Thoracic aorta (tissue), 2 donors: ENCODE results near the gene FRMPD4. TPM values are rescaled to one million over a fixed set of nuclear protein-coding genes. Genes with fewer than 3 reads are reported as not detected.

Experiments used
- ATAC-seq: fragments of 150-250 bp; one replicate; pipeline ENCODE4 v1.8.0; 2017; ENCODE audit warnings: low read depth; ENCODE audit not compliant: insufficient number of reproducible peaks, low FRiP score
- DNase-seq: peaks from one replicate; pipeline ENCODE4 v3.0.0-alpha.2; 2020; ENCODE audit warnings: low spot score
- H3K27ac ChIP-seq, 2 donors: fragments of 200-600 bp; sonication (generic); 1 replicate in 1 of 2; 2 replicates in 1 of 2; pipeline ENCODE4 v1.5.1; 2016; ENCODE audit warnings: mild to moderate bottlenecking in 2 of 2, moderate library complexity in 2 of 2
- H3K27me3 ChIP-seq: fragments of 200-600 bp; sonication (generic); replicated peaks from 2 replicates; pipeline ENCODE4 v1.6.0; 2016; ENCODE audit warnings: mild to moderate bottlenecking; ENCODE audit not compliant: insufficient read depth
- H3K36me3 ChIP-seq: fragments of 200-600 bp; sonication (generic); one replicate; pipeline ENCODE4 v1.5.1; 2016
- H3K4me1 ChIP-seq, 2 donors: fragments of 200-600 bp; sonication (generic); 1 replicate in 1 of 2; 2 replicates in 1 of 2; pipeline versions ENCODE4 v1.5.1 to v1.6.0; 2016; ENCODE audit warnings: low read depth in 2 of 2, mild to moderate bottlenecking in 1 of 2; ENCODE audit not compliant: control insufficient read depth in 1 of 2
- H3K4me3 ChIP-seq: fragments of 200-600 bp; sonication (generic); 2 replicates; pipeline ENCODE4 v1.5.1; 2016; ENCODE audit warnings: mild to moderate bottlenecking
- H3K9me3 ChIP-seq: fragments of 200-600 bp; sonication (generic); 2 replicates; pipeline ENCODE4 v1.5.1; 2016
- total RNA-seq, 2 donors: library from RNA; depleted of rRNA; stranded (reverse); fragments of >200 nt; gene quantifications; one replicate each; pipeline versions ENCODE4 v1.1.0 to v1.2.3, GENCODE V29; 2016
- TF ChIP-seq, protein P1 (sequence below): fragments of 200-600 bp; sonication (generic); IDR thresholded peaks from one replicate; pipeline ENCODE4 v1.5.1; 2019; ENCODE audit warnings: antibody characterized with exemption

Gene FRMPD4
- total RNA-seq, 2 donors from 2014 or later, result not detected

GRCh38 chrX:12145402-12145801 is 7.1 kb downstream of the FRMPD4 start:
- TF ChIP-seq, protein P1, sequence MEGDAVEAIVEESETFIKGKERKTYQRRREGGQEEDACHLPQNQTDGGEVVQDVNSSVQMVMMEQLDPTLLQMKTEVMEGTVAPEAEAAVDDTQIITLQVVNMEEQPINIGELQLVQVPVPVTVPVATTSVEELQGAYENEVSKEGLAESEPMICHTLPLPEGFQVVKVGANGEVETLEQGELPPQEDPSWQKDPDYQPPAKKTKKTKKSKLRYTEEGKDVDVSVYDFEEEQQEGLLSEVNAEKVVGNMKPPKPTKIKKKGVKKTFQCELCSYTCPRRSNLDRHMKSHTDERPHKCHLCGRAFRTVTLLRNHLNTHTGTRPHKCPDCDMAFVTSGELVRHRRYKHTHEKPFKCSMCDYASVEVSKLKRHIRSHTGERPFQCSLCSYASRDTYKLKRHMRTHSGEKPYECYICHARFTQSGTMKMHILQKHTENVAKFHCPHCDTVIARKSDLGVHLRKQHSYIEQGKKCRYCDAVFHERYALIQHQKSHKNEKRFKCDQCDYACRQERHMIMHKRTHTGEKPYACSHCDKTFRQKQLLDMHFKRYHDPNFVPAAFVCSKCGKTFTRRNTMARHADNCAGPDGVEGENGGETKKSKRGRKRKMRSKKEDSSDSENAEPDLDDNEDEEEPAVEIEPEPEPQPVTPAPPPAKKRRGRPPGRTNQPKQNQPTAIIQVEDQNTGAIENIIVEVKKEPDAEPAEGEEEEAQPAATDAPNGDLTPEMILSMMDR, result no peak
- no peak for ATAC-seq
- Histone ChIP-seq H3K4me1 (no peaks in the 10 kb centered on the region), H3K36me3 (no peaks in the 10 kb centered on the region), H3K27me3 (no peaks in the 10 kb centered on the region), H3K9me3 (no peaks in the 10 kb centered on the region), H3K4me3 (no peak overlapping the region), H3K27ac (no peak overlapping the region)
- DNase-seq, result no peak

DNA sequence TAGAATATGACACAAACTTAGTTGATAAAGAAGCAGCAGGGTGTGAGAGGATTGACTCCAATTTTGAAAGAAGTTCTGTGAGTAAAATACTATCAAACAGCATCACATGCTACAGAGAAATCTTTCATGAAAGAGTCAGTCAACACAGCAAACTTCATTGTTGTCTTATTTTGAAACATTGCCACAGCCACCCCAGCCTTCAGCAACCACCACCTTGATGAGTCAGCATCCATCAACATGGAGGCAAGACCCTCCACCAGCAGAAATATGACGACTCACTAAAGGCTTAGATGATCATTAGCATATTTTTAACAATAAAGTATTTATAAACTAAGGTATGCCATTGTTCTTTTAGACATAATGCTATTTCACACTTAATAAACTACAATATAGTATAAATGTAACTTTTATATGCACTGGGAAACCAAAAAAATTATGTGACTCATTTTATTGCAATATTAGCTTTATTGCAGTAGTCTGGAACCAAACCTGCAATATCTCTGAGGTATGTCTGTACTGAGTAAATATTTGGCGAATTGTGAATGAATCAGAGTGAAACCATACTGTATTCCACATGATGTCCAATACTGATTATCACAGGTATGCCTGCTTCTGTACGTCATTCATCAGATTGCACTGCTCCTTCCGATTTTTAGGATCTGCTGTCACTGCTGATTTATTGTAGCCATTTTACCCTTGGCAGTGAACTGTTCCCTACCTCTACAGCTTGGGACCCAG is 11.6 kb downstream of the FRMPD4 start:
- DNase-seq, result no peak
- Histone ChIP-seq H3K36me3 (no peaks in the 10 kb centered on the region), H3K9me3 (no peaks in the 10 kb centered on the region), H3K27ac (no peak overlapping the region), H3K4me3 (no peak overlapping the region), H3K27me3 (no peaks in the 10 kb centered on the region), H3K4me1 (no peaks in the 10 kb centered on the region)
- TF ChIP-seq, protein P1, result no peak
- ATAC-seq, result no peak

DNA sequence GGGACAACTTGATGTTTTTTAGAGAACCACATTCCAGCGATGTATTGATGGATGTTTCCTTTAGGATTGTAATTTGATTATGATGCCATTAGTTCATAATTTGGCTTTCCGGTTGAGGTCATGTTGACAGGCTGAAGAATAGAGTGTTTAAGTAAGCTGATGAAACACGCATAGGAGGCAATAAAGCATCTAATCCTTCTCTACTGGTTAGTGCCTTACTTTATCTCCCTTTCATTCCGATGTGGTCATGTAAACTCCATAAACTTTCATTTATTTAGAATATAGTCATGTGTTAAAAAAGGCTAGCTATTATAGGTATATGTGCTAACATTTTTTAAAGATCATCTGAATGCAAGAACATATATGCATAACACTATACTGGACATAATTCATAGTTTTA is 15.0 kb downstream of the FRMPD4 start:
- H3K27ac ChIP-seq, result no peak overlapping the region
- ATAC-seq, result no peak
- TF ChIP-seq, protein P1, result no peak
- H3K4me3 ChIP-seq, result no peak overlapping the region
- H3K4me1 ChIP-seq, result no peaks in the 10 kb centered on the region
- no peak for DNase-seq
- H3K9me3 ChIP-seq, result no peaks in the 10 kb centered on the region
- no peaks in the 10 kb centered on the region for H3K36me3 ChIP-seq
- no peaks in the 10 kb centered on the region for H3K27me3 ChIP-seq

- H3K4me3 ChIP-seq, result no peak overlapping the region
- no peak for ATAC-seq
Measured at GRCh38 chrX:12153741-12154140, 15.5 kb downstream of the FRMPD4 start.

GRCh38 chrX:12159799-12160198 is 21.5 kb downstream of the FRMPD4 start:
- no peak overlapping the region for H3K4me3 ChIP-seq
- no peak overlapping the region for H3K27ac ChIP-seq
- H3K4me1 ChIP-seq, result no peaks in the 10 kb centered on the region
- ATAC-seq (no peak), DNase-seq (no peak)
- TF ChIP-seq, protein P1, result no peak
- no peaks in the 10 kb centered on the region for H3K36me3 ChIP-seq
- H3K27me3 ChIP-seq, result no peaks in the 10 kb centered on the region
- no peaks in the 10 kb centered on the region for H3K9me3 ChIP-seq

More at GRCh38 chrX:12153741-12154140, 15.5 kb downstream of the FRMPD4 start:
- Histone ChIP-seq H3K36me3 (no peaks in the 10 kb centered on the region), H3K9me3 (no peaks in the 10 kb centered on the region), H3K4me1 (no peaks in the 10 kb centered on the region), H3K27me3 (no peaks in the 10 kb centered on the region), H3K27ac (no peak overlapping the region)
- DNase-seq, result no peak
- TF ChIP-seq, protein P1, result no peak
